K562 (cell line): ENCODE data around the gene TTC24. TPM values are rescaled to one million over a fixed set of nuclear protein-coding genes. Genes with fewer than 3 reads are reported as not detected.

Experiments used
- ATAC-seq: fragments of 200-7000 bp; cut with Tn5 transposase; 3 replicates; pipeline ENCODE4 v1.9.1; 2020; ENCODE audit warnings: moderate library complexity
- BruUV-seq: library from RNA; stranded (reverse); fragments of 400-500 nt; replicated peaks from 2 replicates; lab custom pipeline; 2021; lab: Mats Ljungman, UMichigan
- CTCF ChIA-PET: fragments of 300-600 bp; formaldehyde crosslinking; extraction: SDS; loops from one replicate; lab custom pipeline; 2021; ENCODE audit warnings: low intra/inter-chr PET ratio; lab: Yijun Ruan, JAX
- POLR2A ChIA-PET: fragments of 300-600, 350-650 bp; sonication (Branson Sonifier 250); formaldehyde crosslinking; extraction: SDS; loops from one replicate; lab custom pipeline; 2021; ENCODE audit warnings: antibody characterized with exemption, inconsistent platforms; lab: Yijun Ruan, JAX
- DNase-seq, 4 experiments: peaks; one replicate each; pipeline versions ENCODE4 v3.0.0 to v3.0.0-alpha.2; 2011 to 2018; ENCODE audit warnings: low spot score in 3 of 4, mixed read lengths in 3 of 4; ENCODE audit errors: extremely low read depth in 1 of 4
- FAIRE-seq: peaks from 2 replicates; lab custom pipeline; 2011; peaks lifted over from hg19 to GRCh38; lab: Jason Lieb, UNC
- H2AFZ ChIP-seq: 2 replicates; pipeline ENCODE4 v1.6.0; 2011; ENCODE audit warnings: low read depth, low read length, control low read depth, inconsistent platforms
- H3K27ac ChIP-seq: fragments of 200-600 bp; 3 replicates; pipeline ENCODE4 v1.8.0; 2011; ENCODE audit warnings: low read depth, mild to moderate bottlenecking, control low read depth, inconsistent platforms, low read length, moderate library complexity, mixed read lengths; ENCODE audit errors: extremely low read depth
- H3K27me3 ChIP-seq, 2 experiments: fragments of 300-600 bp in 1 of 2; 2 replicates in 1 of 2; 3 replicates in 1 of 2; pipeline versions ENCODE4 v1.6.0 to v1.8.0; 2011; ENCODE audit warnings: inconsistent platforms in 2 of 2, low read length in 2 of 2, mild to moderate bottlenecking in 1 of 2, mixed read lengths in 1 of 2, moderate library complexity in 1 of 2; ENCODE audit not compliant: control insufficient read depth in 2 of 2, insufficient read depth in 2 of 2
- H3K36me3 ChIP-seq: fragments of 300-600 bp; 3 replicates; pipeline ENCODE4 v1.8.0; 2011; ENCODE audit warnings: mild to moderate bottlenecking, low read length, inconsistent platforms; ENCODE audit not compliant: control insufficient read depth, insufficient read depth
- H3K4me1 ChIP-seq, 2 experiments: fragments of 200-600 bp in 1 of 2; replicated peaks in 1 of 2; 2 replicates in 1 of 2; 3 replicates in 1 of 2; pipeline versions ENCODE4 v1.5.1 to v1.8.0; 2011; ENCODE audit warnings: inconsistent platforms in 2 of 2, low read length in 2 of 2, mild to moderate bottlenecking in 1 of 2, mixed read lengths in 1 of 2, moderate library complexity in 1 of 2; ENCODE audit not compliant: control insufficient read depth in 2 of 2, insufficient read depth in 2 of 2
- H3K4me2 ChIP-seq: 2 replicates; pipeline ENCODE4 v1.6.1; 2011; ENCODE audit warnings: low read length, control low read depth, inconsistent platforms, mixed read lengths; ENCODE audit not compliant: insufficient read depth
- H3K4me3 ChIP-seq: fragments of 200-600 bp; sonication (generic), shearing (Covaris generic); 2 replicates; pipeline ENCODE4 v1.5.1; 2016; ENCODE audit warnings: control low read depth, inconsistent platforms
- H3K79me2 ChIP-seq: fragments of 200-600 bp; 3 replicates; pipeline ENCODE4 v1.8.0; 2011; ENCODE audit warnings: low read length, inconsistent platforms; ENCODE audit not compliant: control insufficient read depth, insufficient read depth
- H3K9ac ChIP-seq, 2 experiments: 2 replicates each; pipeline versions ENCODE4 v1.6.0 to v1.6.1; 2011; ENCODE audit warnings: low read depth in 2 of 2, low read length in 2 of 2, control low read depth in 1 of 2, inconsistent platforms in 1 of 2, mild to moderate bottlenecking in 1 of 2, mixed read lengths in 1 of 2; ENCODE audit not compliant: insufficient read depth in 1 of 2
- H3K9me1 ChIP-seq: one replicate; pipeline ENCODE4 v1.6.0; 2011; ENCODE audit warnings: inconsistent platforms, mild to moderate bottlenecking, low read length, moderate library complexity; ENCODE audit not compliant: control insufficient read depth, insufficient read depth
- H3K9me3 ChIP-seq: replicated peaks from 2 replicates; pipeline ENCODE4 v1.5.1; 2011; ENCODE audit warnings: low read depth, low read length, inconsistent platforms; ENCODE audit not compliant: control insufficient read depth, insufficient read depth
- H4K20me1 ChIP-seq: replicated peaks from 2 replicates; pipeline ENCODE4 v1.6.1; 2011; ENCODE audit warnings: low read length, inconsistent platforms, mixed read lengths; ENCODE audit not compliant: control insufficient read depth, insufficient read depth
- FOS ChIP-seq: IDR thresholded peaks from 3 replicates; pipeline ENCODE4 v1.6.1; 2011; ENCODE audit not compliant: insufficient read length; ENCODE audit errors: extremely low read depth
- MYC ChIP-seq, 2 experiments: fragments of 250-450 bp in 1 of 2; sonication (Bioruptor Pico) in 1 of 2; IDR thresholded peaks; 2 replicates each; pipeline versions ENCODE4 v1.5.1 to v1.6.1; 2012 to 2021; ENCODE audit warnings: low read depth in 2 of 2, borderline replicate concordance in 1 of 2, improper control_type of control experiment in 1 of 2, low read length in 1 of 2, mild to moderate bottlenecking in 1 of 2, moderate library complexity in 1 of 2
- WGBS: fragments of 100-300 bp; shearing (Covaris generic); methylation state at CpG from one replicate; pipeline ENCODE4 v1.1.6; 2016; ENCODE audit warnings: low coverage, mixed read lengths; ENCODE audit not compliant: insufficient coverage; ENCODE audit errors: missing lambda C conversion rate; 5-methylcytosine and 5-hydroxymethylcytosine counted together
- in situ Hi-C: fragments of 300-500 bp; cut with MboI; formaldehyde crosslinking; loops from 4 replicates; pipeline ENCODE4 v1.15.0; 2018; ENCODE audit warnings: inconsistent platforms, mixed read lengths
- intact Hi-C: fragments of 100-400 bp; cut with micrococcal nuclease; formaldehyde crosslinking; loops from 2 replicates; pipeline ENCODE4 v1.14.2; 2022
- polyA plus RNA-seq, 8 experiments: library from polyadenylated mRNA; depleted of rRNA in 4 of 8; stranded (reverse) in 5 of 8; unstranded in 3 of 8; fragments of >200 nt; fragmentation: Nextera tagmentation in 2 of 8; fragmentation: Illumina TruSeq in 1 of 8; extraction: Ambion mirVana in 2 of 8; extraction: Trizol in 1 of 8; gene quantifications; 2 replicates each; pipeline versions ENCODE4 v1.2.1 to v1.2.3, GENCODE V29; 2011 to 2014; ENCODE audit warnings: inconsistent platforms in 1 of 8, missing spikeins in 1 of 8
- total RNA-seq, 7 experiments: library from RNA; depleted of rRNA in 6 of 7; stranded (reverse); fragments of >200 nt in 6 of 7; fragmentation: Illumina TruSeq in 2 of 7; extraction: Trizol in 2 of 7; gene quantifications; 2 replicates each; pipeline versions ENCODE4 v1.2.1 to v1.2.3, GENCODE V29; 2011 to 2021; ENCODE audit warnings: low replicate concordance in 1 of 7
- TF ChIP-seq, protein P1 (sequence below), 2 experiments: fragments of 450-650 bp; IDR thresholded peaks; 2 replicates each; pipeline ENCODE4 v1.6.1; 2016
- TF ChIP-seq, protein P2 (sequence below), 2 experiments: fragments of 450-650 bp in 1 of 2; IDR thresholded peaks; 2 replicates each; pipeline ENCODE4 v1.6.1; 2011 to 2017; ENCODE audit warnings: low read depth in 2 of 2, antibody characterized with exemption in 1 of 2, borderline replicate concordance in 1 of 2, low read length in 1 of 2, mild to moderate bottlenecking in 1 of 2, mixed read lengths in 1 of 2; ENCODE audit not compliant: control insufficient read depth in 1 of 2

The TTC24 gene
- total and polyA plus RNA-seq, 9 of the 15 experiments (the other 6 are each of a cell fraction or from before 2014, with no cell fraction given): not detected

DNA sequence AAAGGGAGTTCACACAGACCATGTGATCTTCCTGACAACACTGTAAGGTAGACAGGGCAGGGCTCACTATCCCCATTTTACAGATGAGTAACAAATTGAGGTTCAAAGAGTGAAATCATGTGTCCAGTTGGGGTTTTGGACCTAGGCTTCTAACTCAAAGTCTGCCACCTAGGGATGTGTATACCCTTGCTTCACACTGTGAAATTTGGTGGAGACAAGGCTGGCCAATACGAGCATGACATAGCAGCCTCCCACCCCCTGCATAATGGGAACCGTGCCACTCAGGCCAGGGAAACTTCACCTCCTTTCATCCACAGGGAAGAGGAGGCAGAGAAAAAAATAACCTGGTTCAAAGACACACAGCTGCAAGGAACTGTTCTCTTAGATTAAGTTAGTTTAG, 14.0 kb upstream of the TTC24 start:
- TF ChIP-seq, protein P1, sequence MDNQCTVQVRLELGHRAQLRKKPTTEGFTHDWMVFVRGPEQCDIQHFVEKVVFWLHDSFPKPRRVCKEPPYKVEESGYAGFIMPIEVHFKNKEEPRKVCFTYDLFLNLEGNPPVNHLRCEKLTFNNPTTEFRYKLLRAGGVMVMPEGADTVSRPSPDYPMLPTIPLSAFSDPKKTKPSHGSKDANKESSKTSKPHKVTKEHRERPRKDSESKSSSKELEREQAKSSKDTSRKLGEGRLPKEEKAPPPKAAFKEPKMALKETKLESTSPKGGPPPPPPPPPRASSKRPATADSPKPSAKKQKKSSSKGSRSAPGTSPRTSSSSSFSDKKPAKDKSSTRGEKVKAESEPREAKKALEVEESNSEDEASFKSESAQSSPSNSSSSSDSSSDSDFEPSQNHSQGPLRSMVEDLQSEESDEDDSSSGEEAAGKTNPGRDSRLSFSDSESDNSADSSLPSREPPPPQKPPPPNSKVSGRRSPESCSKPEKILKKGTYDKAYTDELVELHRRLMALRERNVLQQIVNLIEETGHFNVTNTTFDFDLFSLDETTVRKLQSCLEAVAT (IDR thresholded peaks at IDR 0.05): no peak
- TF ChIP-seq FOS (no peak), MYC (IDR thresholded peaks at IDR 0.05; ENCODE audit: low read depth, low read length) (no peak), MYC (CRISPR knock-in tag; IDR thresholded peaks at IDR 0.05; ENCODE audit: borderline replicate concordance, low read depth) (no peak)
- TF ChIP-seq, protein P2, sequence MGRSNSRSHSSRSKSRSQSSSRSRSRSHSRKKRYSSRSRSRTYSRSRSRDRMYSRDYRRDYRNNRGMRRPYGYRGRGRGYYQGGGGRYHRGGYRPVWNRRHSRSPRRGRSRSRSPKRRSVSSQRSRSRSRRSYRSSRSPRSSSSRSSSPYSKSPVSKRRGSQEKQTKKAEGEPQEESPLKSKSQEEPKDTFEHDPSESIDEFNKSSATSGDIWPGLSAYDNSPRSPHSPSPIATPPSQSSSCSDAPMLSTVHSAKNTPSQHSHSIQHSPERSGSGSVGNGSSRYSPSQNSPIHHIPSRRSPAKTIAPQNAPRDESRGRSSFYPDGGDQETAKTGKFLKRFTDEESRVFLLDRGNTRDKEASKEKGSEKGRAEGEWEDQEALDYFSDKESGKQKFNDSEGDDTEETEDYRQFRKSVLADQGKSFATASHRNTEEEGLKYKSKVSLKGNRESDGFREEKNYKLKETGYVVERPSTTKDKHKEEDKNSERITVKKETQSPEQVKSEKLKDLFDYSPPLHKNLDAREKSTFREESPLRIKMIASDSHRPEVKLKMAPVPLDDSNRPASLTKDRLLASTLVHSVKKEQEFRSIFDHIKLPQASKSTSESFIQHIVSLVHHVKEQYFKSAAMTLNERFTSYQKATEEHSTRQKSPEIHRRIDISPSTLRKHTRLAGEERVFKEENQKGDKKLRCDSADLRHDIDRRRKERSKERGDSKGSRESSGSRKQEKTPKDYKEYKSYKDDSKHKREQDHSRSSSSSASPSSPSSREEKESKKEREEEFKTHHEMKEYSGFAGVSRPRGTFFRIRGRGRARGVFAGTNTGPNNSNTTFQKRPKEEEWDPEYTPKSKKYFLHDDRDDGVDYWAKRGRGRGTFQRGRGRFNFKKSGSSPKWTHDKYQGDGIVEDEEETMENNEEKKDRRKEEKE (IDR thresholded peaks at IDR 0.05; ENCODE audit: borderline replicate concordance in 1 of 2, control insufficient read depth in 1 of 2, low read depth in 2 of 2, low read length in 1 of 2): no peak
- ChIA-PET POLR2A (interaction anchor here (0.7 to 1.4 kb wide), 4 partner anchors 11 to 68 kb away, joined by 3 to 4 read pairs (median 4); no protein-coding TSS in a partner anchor), CTCF (no interaction called here)
- Histone ChIP-seq H3K79me2 (0 out of 3 replicates have a peak, but pooled peaks cover 4% of the 10 kb centered on the region), H3K4me1 (peaks cover 0 to 2% of the 10 kb centered on the region in 2 experiments; a peak in 2 of 5 replicates), H3K27me3 (no peaks in the 10 kb centered on the region), H3K9me1 (no peaks in the 10 kb centered on the region), H3K36me3 (peaks cover 29% of the 10 kb centered on the region), H3K9ac (no peak overlapping the region), H3K27ac (no peak overlapping the region), H2AFZ (no peak overlapping the region), H3K4me2 (no peak overlapping the region), H3K4me3 (no peak overlapping the region), H3K9me3 (no peaks in the 10 kb centered on the region), H4K20me1 (no peaks in the 10 kb centered on the region; the same call in 1 of the 2 replicates)
- peak; percentile 50 for ATAC-seq
- BruUV-seq: no TSS peak
- 41% methylated on average over 2 of the region's 2 CpGs for WGBS
- no peak for FAIRE-seq
- in situ Hi-C loops (no loop called here), intact Hi-C loops (no loop called here)
- DNase-seq: no peak
